Stimulated activated naive B cell treated with anti-CD40 and anti-IgM and Interleukin-4, amounts not matched to agents 10 μg/mL and 1 μg/mL and 100 μg/mL, for 72 hours (primary cell): ENCODE results near the gene SUCLG2.

Experiments used
- ATAC-seq, 2 donors: fragments of 150-1000 bp; cut with Tn5 transposase; replicated peaks; 2 replicates each; pipeline ENCODE4 v1.10.0; 2021; ENCODE audit warnings: moderate library complexity in 1 of 2
- DNase-seq: peaks from one replicate; pipeline ENCODE4 v3.0.0; 2021
- H3K27ac Mint-ChIP-seq: one replicate; pipeline ENCODE4 v1.8.0; 2022; ENCODE audit warnings: mild to moderate bottlenecking, mixed read lengths
- H3K27me3 Mint-ChIP-seq, 2 donors: one replicate each; pipeline ENCODE4 v1.8.0; 2022; ENCODE audit warnings: mixed read lengths in 2 of 2
- H3K36me3 Mint-ChIP-seq, 2 donors: one replicate each; pipeline ENCODE4 v1.8.0; 2022; ENCODE audit warnings: mixed read lengths in 2 of 2, mild to moderate bottlenecking in 1 of 2
- H3K4me1 Mint-ChIP-seq, 2 donors: one replicate each; pipeline ENCODE4 v1.8.0; 2022; ENCODE audit warnings: mixed read lengths in 2 of 2, mild to moderate bottlenecking in 1 of 2
- H3K4me3 Mint-ChIP-seq, 2 donors: one replicate each; pipeline ENCODE4 v1.8.0; 2022; ENCODE audit warnings: mild to moderate bottlenecking in 2 of 2, mixed read lengths in 2 of 2, moderate library complexity in 1 of 2
- H3K9me3 Mint-ChIP-seq, 2 donors: one replicate each; pipeline ENCODE4 v1.8.0; 2022; ENCODE audit warnings: mixed read lengths in 2 of 2, mild to moderate bottlenecking in 1 of 2

SUCLG2 gene

DNA sequence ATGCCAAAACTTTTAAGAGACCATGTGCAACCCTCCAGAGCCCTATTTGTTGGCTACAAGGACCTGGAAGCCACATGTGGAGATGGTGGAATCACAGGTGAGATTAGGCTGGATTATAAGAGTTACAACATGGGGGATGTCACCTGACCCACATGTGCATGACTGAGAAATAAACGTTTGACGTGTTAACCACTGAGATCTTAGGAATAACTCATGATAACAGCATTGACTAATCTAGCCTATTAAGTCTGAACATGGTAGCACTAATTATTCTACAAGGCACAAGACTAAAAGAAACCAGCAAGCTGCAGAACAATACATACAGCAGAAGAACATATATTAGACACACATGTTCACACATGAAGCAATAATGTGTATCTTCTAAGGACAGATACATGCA, 38.4 kb downstream of the SUCLG2 start:
- H3K27ac Mint-ChIP-seq: no peak overlapping the region
- DNase-seq (no peak), ATAC-seq (no peak)
- no peak overlapping the region for H3K4me3 Mint-ChIP-seq
- H3K36me3 Mint-ChIP-seq: peaks cover 34 to 54% of the 10 kb centered on the region in 2 donors
- no peaks in the 10 kb centered on the region for H3K9me3 Mint-ChIP-seq
- H3K4me1 Mint-ChIP-seq: peaks cover 14 to 21% of the 10 kb centered on the region in 2 donors
- H3K27me3 Mint-ChIP-seq: no peaks in the 10 kb centered on the region

DNA sequence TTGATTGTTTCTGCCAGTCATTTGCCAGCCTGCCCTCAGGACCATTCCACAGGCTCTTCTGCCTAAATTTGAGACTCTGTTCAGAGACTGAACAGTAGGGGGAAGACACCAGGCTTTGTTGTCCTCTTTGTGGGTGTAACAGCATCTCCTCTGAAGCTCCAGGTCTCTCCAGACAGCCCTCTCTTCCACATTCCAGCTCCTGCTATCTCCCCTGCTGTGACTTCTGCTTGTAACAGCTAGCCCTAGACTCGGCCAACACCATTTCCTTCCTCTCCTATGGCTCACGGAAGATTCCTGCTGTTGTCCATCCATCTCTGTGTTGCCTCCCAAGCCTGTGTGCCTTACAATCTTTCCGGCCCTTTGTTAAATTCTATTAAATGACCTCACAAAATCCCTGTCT, 40.2 kb downstream of the SUCLG2 start:
- DNase-seq (no peak), ATAC-seq (no peak)
- no peak overlapping the region for H3K4me3 Mint-ChIP-seq
- peaks cover 38 to 56% of the 10 kb centered on the region in 2 donors for H3K36me3 Mint-ChIP-seq
- H3K9me3 Mint-ChIP-seq: no peaks in the 10 kb centered on the region
- H3K4me1 Mint-ChIP-seq: peaks cover 2 to 8% of the 10 kb centered on the region in 2 donors
- no peaks in the 10 kb centered on the region for H3K27me3 Mint-ChIP-seq
- no peak overlapping the region for H3K27ac Mint-ChIP-seq

DNA sequence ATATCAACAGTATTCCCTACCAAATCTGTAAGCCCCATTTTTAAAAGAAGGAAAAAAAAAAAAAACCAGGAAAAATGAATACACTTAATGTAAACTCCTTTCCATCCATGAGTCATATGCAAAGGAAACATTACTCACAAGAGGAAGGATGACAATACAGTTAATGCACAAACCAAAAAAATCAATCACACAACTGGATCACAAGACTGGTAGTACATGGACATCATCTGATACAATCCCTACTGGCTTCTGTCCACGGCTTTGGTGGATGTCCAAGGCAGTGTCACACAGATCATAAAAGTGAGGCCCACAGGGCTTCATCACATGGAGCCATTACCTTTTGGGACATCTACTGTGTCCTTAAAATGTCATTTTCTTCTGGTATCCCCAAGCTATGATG, 44.0 kb downstream of the SUCLG2 start:
- H3K9me3 Mint-ChIP-seq: no peaks in the 10 kb centered on the region
- H3K4me3 Mint-ChIP-seq: no peak overlapping the region
- H3K36me3 Mint-ChIP-seq: peaks cover 48 to 54% of the 10 kb centered on the region in 2 donors
- no peak for ATAC-seq
- no peak for DNase-seq
- H3K27me3 Mint-ChIP-seq: no peaks in the 10 kb centered on the region
- peaks cover 9 to 15% of the 10 kb centered on the region in 2 donors for H3K4me1 Mint-ChIP-seq
- no peak overlapping the region for H3K27ac Mint-ChIP-seq

DNA sequence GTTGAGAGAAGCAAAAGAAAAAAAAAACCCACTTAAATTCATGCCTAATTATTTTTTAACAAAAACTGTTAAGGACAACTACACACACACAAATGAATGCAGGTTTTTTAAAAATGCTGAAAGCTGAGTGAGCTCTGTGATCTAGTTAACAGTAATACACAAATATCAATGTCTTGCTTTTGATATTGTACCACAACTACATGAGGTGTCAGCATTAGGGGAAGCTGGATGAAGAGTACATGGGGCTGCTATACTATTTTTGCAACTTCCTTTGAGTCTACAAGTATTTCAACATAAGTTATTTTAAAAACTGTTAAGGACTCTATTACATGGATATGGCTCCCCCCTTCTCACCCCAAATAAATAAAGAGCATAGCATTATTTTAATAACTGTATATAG, 44.7 kb downstream of the SUCLG2 start:
- no peaks in the 10 kb centered on the region for H3K27me3 Mint-ChIP-seq
- no peak for DNase-seq
- peaks cover 15 to 17% of the 10 kb centered on the region in 2 donors for H3K4me1 Mint-ChIP-seq
- no peak for ATAC-seq
- H3K36me3 Mint-ChIP-seq: peaks cover 50 to 54% of the 10 kb centered on the region in 2 donors
- no peaks in the 10 kb centered on the region for H3K9me3 Mint-ChIP-seq
- no peak overlapping the region for H3K27ac Mint-ChIP-seq
- H3K4me3 Mint-ChIP-seq: no peak overlapping the region

DNA sequence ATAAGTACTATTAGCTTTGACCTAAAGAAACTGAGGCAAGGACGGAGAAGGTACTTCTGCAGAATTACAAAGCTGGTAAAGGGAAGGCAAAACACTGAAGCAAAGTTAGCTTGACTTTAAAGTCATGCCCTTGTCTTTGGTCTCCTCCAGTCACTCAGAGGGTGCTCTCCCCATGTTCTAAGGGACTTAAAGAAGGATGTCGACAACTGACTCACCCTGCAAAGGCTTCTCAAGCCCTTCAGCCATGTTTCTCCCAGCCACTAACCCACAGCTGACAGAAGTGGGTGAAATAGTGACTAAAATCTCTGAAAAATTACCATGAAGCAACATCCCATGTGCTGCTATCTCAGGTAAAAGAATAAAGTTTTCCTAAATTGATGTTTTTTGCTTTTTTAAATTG, 46.4 kb downstream of the SUCLG2 start:
- Mint-ChIP-seq H3K4me1 (peaks cover 15 to 16% of the 10 kb centered on the region in 2 donors), H3K27ac (no peak overlapping the region), H3K36me3 (peaks cover 44 to 50% of the 10 kb centered on the region in 2 donors), H3K4me3 (no peak overlapping the region), H3K9me3 (no peaks in the 10 kb centered on the region), H3K27me3 (no peaks in the 10 kb centered on the region)
- ATAC-seq (no peak), DNase-seq (no peak)

DNA sequence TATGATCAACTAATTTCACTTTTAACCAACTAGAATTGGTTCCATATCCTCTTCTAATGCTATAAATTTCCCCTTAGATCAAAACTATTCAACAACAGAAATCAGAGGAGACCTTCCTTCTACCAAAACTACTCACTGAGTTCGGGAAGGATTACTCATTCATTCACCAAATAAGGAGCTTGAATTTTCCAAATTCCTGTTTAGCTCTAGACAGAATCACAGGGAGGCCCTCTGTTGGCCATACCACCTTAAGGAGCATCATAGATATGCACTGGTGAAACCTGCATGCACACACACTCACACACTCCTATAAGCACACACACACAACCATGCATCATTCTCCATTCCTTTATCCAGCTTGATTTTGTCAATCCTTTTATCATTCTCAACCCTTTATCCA, 49.0 kb downstream of the SUCLG2 start:
- Mint-ChIP-seq H3K4me3 (no peak overlapping the region), H3K27ac (no peak overlapping the region)
- no peak for ATAC-seq

DNA sequence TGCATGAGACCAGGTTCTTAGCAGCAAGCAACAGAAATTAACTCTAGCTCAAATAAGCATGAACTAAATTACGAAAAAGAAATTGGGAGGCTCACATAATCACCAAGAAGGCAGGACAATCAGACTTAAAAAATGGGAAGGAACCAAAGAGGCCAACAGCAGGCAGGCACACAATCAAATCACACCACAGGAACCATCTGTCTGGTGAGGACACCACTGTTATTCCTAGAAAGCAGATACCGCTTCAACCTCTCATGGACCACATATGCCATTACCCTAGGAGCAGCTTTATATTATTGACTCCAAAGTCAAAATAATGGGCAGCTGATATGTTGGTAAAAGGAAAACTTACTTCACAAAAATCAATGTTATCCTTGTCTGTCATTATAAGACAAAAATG, 51.6 kb downstream of the SUCLG2 start:
- Mint-ChIP-seq H3K4me1 (peaks cover 23 to 41% of the 10 kb centered on the region in 2 donors), H3K27ac (no peak overlapping the region), H3K4me3 (no peak overlapping the region)

More for the DNA sequence above, 49.0 kb downstream of the SUCLG2 start:
- H3K4me1 Mint-ChIP-seq: peaks cover 22 to 30% of the 10 kb centered on the region in 2 donors
- DNase-seq: no peak
- H3K36me3 Mint-ChIP-seq: peaks cover 47 to 56% of the 10 kb centered on the region in 2 donors
- no peaks in the 10 kb centered on the region for H3K27me3 Mint-ChIP-seq
- H3K9me3 Mint-ChIP-seq: no peaks in the 10 kb centered on the region

DNA sequence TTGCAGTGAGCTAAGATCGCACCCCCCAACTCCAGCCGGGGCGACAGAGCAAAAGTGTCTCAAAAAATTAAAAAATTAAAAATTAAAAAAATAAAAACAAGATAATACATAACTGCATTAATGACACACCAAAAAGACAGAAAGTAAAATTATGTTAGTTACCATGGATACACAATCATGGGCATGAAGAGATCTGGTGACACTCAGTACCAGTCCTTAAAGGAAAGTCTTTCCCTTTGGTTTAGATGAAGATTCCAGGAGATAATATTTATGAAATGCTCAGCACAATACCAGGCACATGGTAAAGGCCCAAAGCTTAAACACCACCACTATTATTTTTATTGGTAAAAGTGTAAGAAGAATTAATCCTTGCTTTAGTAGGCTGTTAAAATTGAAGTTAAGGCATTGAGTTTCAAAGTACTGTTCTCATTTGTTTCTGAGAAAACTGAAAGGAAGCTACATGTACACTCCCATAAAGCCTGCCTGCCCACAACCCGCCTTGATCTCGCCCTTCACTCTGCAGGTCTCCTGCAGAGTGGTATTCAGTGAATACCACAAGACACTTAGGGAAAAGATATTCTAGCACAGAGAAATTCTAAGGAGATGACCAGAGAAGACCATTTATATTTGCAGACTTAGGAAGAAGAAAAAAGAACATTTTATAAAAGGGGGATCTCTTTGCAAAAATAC, 52.3 kb downstream of the SUCLG2 start:
- DNase-seq: no peak
- H3K4me1 Mint-ChIP-seq: peaks cover 22 to 38% of the 10 kb centered on the region in 2 donors

More for the DNA sequence above, 51.6 kb downstream of the SUCLG2 start:
- ATAC-seq (no peak), DNase-seq (no peak)
- H3K9me3 Mint-ChIP-seq: no peaks in the 10 kb centered on the region
- peaks cover 39 to 50% of the 10 kb centered on the region in 2 donors for H3K36me3 Mint-ChIP-seq
- H3K27me3 Mint-ChIP-seq: no peaks in the 10 kb centered on the region

DNA sequence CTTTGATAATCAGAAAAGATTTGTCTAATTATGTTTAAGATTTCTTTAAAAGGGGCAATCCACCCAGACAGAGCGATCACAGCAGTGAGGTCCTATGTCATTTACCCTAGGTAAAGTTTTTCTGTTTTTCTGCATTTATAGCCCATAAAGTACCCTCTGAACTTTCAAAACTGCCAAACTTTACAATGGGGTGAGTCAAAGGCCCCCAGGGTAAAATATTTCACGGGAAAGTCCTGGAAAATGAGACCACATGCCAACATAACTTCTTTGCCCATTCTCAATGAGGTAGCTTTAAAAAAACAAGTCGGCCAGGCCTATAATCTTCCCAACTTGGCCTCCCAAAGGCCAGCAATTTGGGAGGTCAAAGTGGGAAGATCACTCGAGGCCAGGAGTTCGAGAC, 53.0 kb downstream of the SUCLG2 start:
- no peak overlapping the region for H3K27ac Mint-ChIP-seq
- no peak for ATAC-seq
- peaks cover 24 to 38% of the 10 kb centered on the region in 2 donors for H3K4me1 Mint-ChIP-seq
- no peaks in the 10 kb centered on the region for H3K27me3 Mint-ChIP-seq
- no peaks in the 10 kb centered on the region for H3K9me3 Mint-ChIP-seq
- peaks cover 39 to 50% of the 10 kb centered on the region in 2 donors for H3K36me3 Mint-ChIP-seq
- no peak for DNase-seq
- H3K4me3 Mint-ChIP-seq: no peak overlapping the region

More for the DNA sequence above, 52.3 kb downstream of the SUCLG2 start:
- no peak for ATAC-seq
- H3K27ac Mint-ChIP-seq: peak overlapping the region; percentile 74
- H3K36me3 Mint-ChIP-seq: peaks cover 38 to 45% of the 10 kb centered on the region in 2 donors
- H3K27me3 Mint-ChIP-seq: no peaks in the 10 kb centered on the region
- no peak overlapping the region for H3K4me3 Mint-ChIP-seq
- no peaks in the 10 kb centered on the region for H3K9me3 Mint-ChIP-seq

DNA sequence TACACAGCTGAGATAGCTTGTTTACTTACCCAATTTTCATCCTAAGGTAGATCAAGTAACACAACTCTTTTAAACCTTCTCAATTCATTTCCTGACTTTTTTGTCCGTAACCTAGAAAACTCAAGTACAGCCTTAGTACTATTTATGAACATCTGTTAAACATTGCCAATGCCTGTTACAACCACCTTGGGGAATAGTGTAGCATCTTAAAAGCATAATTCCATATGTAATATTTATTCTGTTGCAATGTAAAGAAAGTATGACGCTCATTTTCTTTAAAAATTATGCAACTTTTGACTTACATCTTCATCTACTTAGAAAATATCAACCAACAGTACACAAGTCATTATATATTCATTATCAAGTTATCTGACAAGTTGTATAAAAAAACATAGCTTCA, 54.6 kb downstream of the SUCLG2 start:
- peaks cover 16 to 34% of the 10 kb centered on the region in 2 donors for H3K4me1 Mint-ChIP-seq
- no peaks in the 10 kb centered on the region for H3K9me3 Mint-ChIP-seq
- no peak for DNase-seq
- no peak overlapping the region for H3K4me3 Mint-ChIP-seq
- no peak for ATAC-seq
- peaks cover 36 to 48% of the 10 kb centered on the region in 2 donors for H3K36me3 Mint-ChIP-seq
- no peaks in the 10 kb centered on the region for H3K27me3 Mint-ChIP-seq
- no peak overlapping the region for H3K27ac Mint-ChIP-seq

DNA sequence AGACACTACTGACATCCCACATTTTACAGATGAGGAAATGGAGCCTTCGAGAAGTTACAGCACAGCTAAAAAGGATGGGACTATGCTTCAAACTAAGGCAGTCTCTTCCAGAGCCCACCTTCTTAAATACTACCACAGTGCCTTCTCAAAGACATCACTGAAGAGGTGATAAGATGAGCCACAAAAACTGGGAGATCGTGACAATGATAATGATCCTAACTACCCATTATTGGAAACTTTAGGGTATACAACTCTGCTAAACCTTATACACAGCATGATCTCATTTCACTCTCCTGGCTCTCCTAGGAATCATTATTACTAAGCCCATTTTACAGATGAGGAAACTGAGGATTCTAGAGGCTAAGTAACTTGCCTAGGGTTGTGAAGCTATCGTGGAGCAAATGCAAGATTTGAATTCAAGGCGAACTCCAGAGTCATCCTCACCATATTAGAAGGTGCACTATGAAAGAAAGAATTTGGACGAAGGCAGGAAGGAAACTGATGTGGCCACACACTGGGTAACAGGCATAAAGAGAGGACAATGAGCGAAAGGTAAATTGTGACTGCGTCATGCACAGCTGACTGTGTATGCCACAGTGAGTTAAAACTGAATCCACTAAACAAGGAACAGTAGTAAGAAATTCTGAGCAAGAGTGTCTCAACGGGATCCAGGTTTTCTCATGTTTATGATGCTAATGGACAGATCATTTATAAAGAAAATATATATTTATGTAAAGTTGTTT, 55.4 kb downstream of the SUCLG2 start:
- no peak for ATAC-seq
- Mint-ChIP-seq H3K4me3 (no peak overlapping the region), H3K4me1 (peaks cover 13 to 34% of the 10 kb centered on the region in 2 donors), H3K27me3 (no peaks in the 10 kb centered on the region), H3K9me3 (no peaks in the 10 kb centered on the region), H3K27ac (no peak overlapping the region), H3K36me3 (peaks cover 38 to 47% of the 10 kb centered on the region in 2 donors)
- no peak for DNase-seq

DNA sequence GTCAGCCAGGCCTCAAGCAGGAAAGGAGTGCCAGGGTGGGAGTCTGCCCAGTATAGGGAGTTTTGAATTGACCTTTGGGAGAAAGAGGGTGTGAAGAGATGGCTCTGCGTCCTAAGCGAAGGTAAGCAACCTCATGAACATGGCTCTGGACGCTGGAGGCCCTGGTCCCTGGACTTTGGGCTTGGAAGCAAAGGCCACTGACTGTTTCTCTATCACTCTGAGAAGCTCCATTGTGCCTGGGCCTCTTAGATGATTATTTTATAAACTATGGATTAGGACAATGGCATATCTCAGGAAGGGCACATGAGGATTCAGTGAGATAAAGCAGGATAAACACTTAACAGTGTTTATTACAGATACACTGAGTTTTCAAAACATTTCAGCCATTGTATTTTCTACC, 59.0 kb downstream of the SUCLG2 start:
- H3K9me3 Mint-ChIP-seq: peaks cover 6 to 8% of the 10 kb centered on the region in 2 donors
- H3K4me1 Mint-ChIP-seq: peaks cover 13 to 25% of the 10 kb centered on the region in 2 donors
- H3K27me3 Mint-ChIP-seq: no peaks in the 10 kb centered on the region
- no peak overlapping the region for H3K27ac Mint-ChIP-seq
- DNase-seq: no peak
- ATAC-seq: no peak
- H3K36me3 Mint-ChIP-seq: peaks cover 56 to 66% of the 10 kb centered on the region in 2 donors
- no peak overlapping the region for H3K4me3 Mint-ChIP-seq

DNA sequence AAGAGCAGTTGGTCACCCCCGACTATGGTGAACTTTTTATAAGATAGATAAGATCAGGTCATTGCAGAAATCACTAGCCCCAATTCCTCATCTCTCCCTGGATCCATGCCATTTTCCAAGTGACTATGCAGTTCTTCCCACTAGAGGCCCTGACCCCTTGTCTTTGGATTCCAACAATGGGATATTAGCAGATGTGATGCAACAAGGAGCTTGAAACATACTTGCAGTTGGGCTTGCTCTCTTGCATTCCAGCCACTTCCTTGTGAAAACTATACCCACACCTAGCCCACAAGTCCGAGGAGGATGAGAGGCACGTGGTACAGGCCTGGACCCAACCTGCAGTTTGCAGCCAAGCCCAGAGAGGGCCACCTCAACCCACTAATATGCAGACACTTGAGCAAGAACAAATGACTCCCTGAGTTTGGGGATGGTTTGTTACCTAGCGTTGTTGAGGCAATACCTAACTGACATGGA, 60.6 kb downstream of the SUCLG2 start:
- no peak overlapping the region for H3K4me3 Mint-ChIP-seq
- no peaks in the 10 kb centered on the region for H3K27me3 Mint-ChIP-seq
- peaks cover 12 to 13% of the 10 kb centered on the region in 2 donors for H3K4me1 Mint-ChIP-seq
- no peak overlapping the region for H3K27ac Mint-ChIP-seq
- H3K9me3 Mint-ChIP-seq: peaks cover 8% of the 10 kb centered on the region in 2 donors
- peaks cover 52 to 63% of the 10 kb centered on the region in 2 donors for H3K36me3 Mint-ChIP-seq
- ATAC-seq: no peak
- no peak for DNase-seq

DNA sequence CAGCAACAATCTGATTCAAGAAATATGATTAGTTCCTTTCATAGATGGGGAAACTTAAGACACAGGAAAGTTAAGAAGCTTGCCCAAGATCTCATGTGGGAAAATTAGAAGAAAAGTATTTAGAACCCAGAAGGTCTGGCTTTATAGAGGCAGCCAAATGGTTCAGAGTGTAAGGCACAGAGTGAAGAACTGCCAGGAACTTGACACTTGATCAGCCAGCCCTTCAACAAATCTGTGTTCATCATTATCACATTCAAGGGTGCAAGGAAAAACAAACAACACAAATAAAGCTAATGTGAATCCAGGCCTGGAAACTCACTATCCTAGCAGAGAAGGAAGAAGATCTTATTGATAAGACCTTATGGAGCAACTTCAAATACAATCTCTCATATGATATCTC, 62.4 kb downstream of the SUCLG2 start:
- ATAC-seq (no peak), DNase-seq (no peak)
- Mint-ChIP-seq H3K4me3 (no peak overlapping the region), H3K4me1 (peaks cover 12 to 13% of the 10 kb centered on the region in 2 donors), H3K27me3 (no peaks in the 10 kb centered on the region), H3K36me3 (peaks cover 51 to 63% of the 10 kb centered on the region in 2 donors), H3K27ac (no peak overlapping the region), H3K9me3 (peaks cover 8% of the 10 kb centered on the region in 2 donors)

DNA sequence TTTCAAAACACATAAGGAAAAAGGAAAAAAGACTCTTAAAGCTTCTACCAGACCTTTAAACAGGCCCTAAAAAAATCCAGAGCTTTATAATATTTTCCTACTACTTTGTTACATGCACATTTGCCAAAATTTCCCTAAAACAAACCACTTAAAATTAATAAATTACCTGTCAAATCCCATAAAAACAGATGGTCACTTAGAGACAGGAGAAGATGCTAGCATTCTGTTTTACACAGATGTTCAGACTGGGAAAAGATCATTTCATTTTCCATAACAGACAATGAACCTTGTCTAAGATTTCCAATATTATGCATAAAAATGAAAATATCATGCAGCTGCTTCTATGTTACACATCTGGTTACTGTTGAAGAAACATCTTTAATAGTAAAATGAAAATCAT, 66.6 kb downstream of the SUCLG2 start:
- H3K27ac Mint-ChIP-seq: no peak overlapping the region
- H3K4me1 Mint-ChIP-seq: peaks cover 11 to 18% of the 10 kb centered on the region in 2 donors
- H3K27me3 Mint-ChIP-seq: no peaks in the 10 kb centered on the region
- H3K9me3 Mint-ChIP-seq: peaks cover 11 to 15% of the 10 kb centered on the region in 2 donors
- ATAC-seq (no peak), DNase-seq (no peak)
- H3K4me3 Mint-ChIP-seq: no peak overlapping the region
- peaks cover 56 to 68% of the 10 kb centered on the region in 2 donors for H3K36me3 Mint-ChIP-seq
